Breast epithelium (tissue), 4 donors: ENCODE results near the gene STOX2. TPM values are rescaled to one million over a fixed set of nuclear protein-coding genes. Genes with fewer than 3 reads are reported as not detected.

Experiments
- DNase-seq, 2 donors: peaks; one replicate each; pipeline ENCODE4 v3.0.0-alpha.2; 2019; ENCODE audit warnings: low spot score in 2 of 2
- H3K27ac ChIP-seq, 2 donors: fragments of 200-600 bp; sonication (generic) in 1 of 2; one replicate each; pipeline ENCODE4 v1.5.1; 2016 to 2019; ENCODE audit warnings: mild to moderate bottlenecking in 1 of 2
- H3K27me3 ChIP-seq, 2 donors: fragments of 200-600 bp; sonication (generic) in 1 of 2; one replicate each; pipeline versions ENCODE4 v1.5.1 to v1.6.0; 2017 to 2019; ENCODE audit warnings: control low read depth in 1 of 2, mild to moderate bottlenecking in 1 of 2
- H3K36me3 ChIP-seq: fragments of 200-600 bp; one replicate; pipeline ENCODE4 v1.5.1; 2019
- H3K4me1 ChIP-seq, 2 donors: fragments of 200-600 bp; sonication (generic); one replicate each; pipeline ENCODE4 v1.5.1; 2016 to 2019; ENCODE audit warnings: control low read depth in 1 of 2
- H3K4me3 ChIP-seq, 3 donors: fragments of 200-600 bp; sonication (generic); 1 replicate in 2 of 3; 2 replicates in 1 of 3; pipeline ENCODE4 v1.5.1; 2016 to 2019; ENCODE audit warnings: mild to moderate bottlenecking in 3 of 3, moderate library complexity in 2 of 3
- H3K9me3 ChIP-seq, 2 donors: fragments of 200-600 bp; sonication (generic) in 1 of 2; one replicate each; pipeline ENCODE4 v1.5.1; 2016 to 2019; ENCODE audit warnings: control low read depth in 1 of 2
- POLR2A ChIP-seq: fragments of 450-650 bp; IDR thresholded peaks from one replicate; pipeline ENCODE4 v1.6.1; 2016; ENCODE audit warnings: antibody characterized with exemption, mild to moderate bottlenecking, moderate library complexity
- POLR2AphosphoS5 ChIP-seq, 3 donors: sonication (generic); formaldehyde crosslinking; IDR thresholded peaks; one replicate each; pipeline ENCODE4 v1.6.1; 2017; ENCODE audit warnings: antibody characterized with exemption in 3 of 3
- intact Hi-C: fragments of 100-400 bp; cut with DNase I; formaldehyde crosslinking; loops from one replicate; pipeline ENCODE4 v1.15.1; 2023; ENCODE audit warnings: low total_unique reads
- total RNA-seq, 3 donors: library from RNA; depleted of rRNA; stranded (reverse); fragments of >200 nt; gene quantifications; one replicate each; pipeline ENCODE4 v1.1.0, GENCODE V29; 2016
- TF ChIP-seq, protein P1 (sequence below), 3 donors: fragments of 450-650 bp; IDR thresholded peaks; one replicate each; pipeline ENCODE4 v1.5.1; 2016 to 2017; ENCODE audit warnings: antibody characterized with exemption in 3 of 3, mild to moderate bottlenecking in 3 of 3, moderate library complexity in 3 of 3

STOX2 gene
- total RNA-seq, 3 donors from 2014 or later = 7.9 to 11.2 (median 10.7) TPM

- TF ChIP-seq, protein P1, sequence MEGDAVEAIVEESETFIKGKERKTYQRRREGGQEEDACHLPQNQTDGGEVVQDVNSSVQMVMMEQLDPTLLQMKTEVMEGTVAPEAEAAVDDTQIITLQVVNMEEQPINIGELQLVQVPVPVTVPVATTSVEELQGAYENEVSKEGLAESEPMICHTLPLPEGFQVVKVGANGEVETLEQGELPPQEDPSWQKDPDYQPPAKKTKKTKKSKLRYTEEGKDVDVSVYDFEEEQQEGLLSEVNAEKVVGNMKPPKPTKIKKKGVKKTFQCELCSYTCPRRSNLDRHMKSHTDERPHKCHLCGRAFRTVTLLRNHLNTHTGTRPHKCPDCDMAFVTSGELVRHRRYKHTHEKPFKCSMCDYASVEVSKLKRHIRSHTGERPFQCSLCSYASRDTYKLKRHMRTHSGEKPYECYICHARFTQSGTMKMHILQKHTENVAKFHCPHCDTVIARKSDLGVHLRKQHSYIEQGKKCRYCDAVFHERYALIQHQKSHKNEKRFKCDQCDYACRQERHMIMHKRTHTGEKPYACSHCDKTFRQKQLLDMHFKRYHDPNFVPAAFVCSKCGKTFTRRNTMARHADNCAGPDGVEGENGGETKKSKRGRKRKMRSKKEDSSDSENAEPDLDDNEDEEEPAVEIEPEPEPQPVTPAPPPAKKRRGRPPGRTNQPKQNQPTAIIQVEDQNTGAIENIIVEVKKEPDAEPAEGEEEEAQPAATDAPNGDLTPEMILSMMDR (IDR thresholded peaks at IDR 0.05) = no peak
- TF ChIP-seq POLR2A (no peak), POLR2AphosphoS5 (IDR thresholded peaks at IDR 0.05) (no peak)
- DNase-seq = no peak
- H3K4me3 ChIP-seq = no peak overlapping the region
- H3K27ac ChIP-seq = no peak overlapping the region
- no peaks in the 10 kb centered on the region for H3K36me3 ChIP-seq
- H3K27me3 ChIP-seq = no peaks in the 10 kb centered on the region
- H3K9me3 ChIP-seq = no peaks in the 10 kb centered on the region
- intact Hi-C loops = no loop called here
- no peaks in the 10 kb centered on the region for H3K4me1 ChIP-seq
Observed at GRCh38 chr4:183919141-183919540, 14.0 kb downstream of the STOX2 start.

GRCh38 chr4:183920512-183920911, 15.4 kb downstream of the STOX2 start:
- TF ChIP-seq POLR2A (no peak), POLR2AphosphoS5 (IDR thresholded peaks at IDR 0.05) (no peak)
- TF ChIP-seq, protein P1 (IDR thresholded peaks at IDR 0.05) = no peak
- H3K27ac ChIP-seq = no peak overlapping the region
- no peaks in the 10 kb centered on the region for H3K4me1 ChIP-seq
- H3K4me3 ChIP-seq = no peak overlapping the region
- intact Hi-C loops = no loop called here
- no peaks in the 10 kb centered on the region for H3K9me3 ChIP-seq
- H3K36me3 ChIP-seq = no peaks in the 10 kb centered on the region
- no peaks in the 10 kb centered on the region for H3K27me3 ChIP-seq
- DNase-seq = no peak

DNA sequence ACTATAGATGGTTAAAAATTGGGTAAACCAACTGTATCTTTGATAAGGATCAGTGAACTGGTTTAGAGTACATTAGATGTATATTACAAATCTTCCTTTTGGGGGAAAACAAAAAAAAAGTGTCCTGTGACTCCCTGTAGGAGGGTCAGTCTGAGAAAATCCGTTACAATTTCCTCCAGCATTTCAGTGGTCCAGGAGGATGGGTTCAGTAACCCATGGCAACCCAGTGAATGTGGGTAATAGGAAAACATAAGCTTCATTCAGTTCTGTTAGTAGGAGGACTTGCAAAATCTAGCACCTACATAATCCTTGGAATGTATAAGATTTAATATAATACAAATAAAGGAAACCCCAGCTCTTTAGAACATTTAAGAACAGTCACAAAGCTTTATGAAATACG, 16.2 kb downstream of the STOX2 start:
- Histone ChIP-seq H3K4me1 (no peaks in the 10 kb centered on the region), H3K36me3 (no peaks in the 10 kb centered on the region), H3K27ac (no peak overlapping the region), H3K27me3 (no peaks in the 10 kb centered on the region), H3K4me3 (no peak overlapping the region), H3K9me3 (no peaks in the 10 kb centered on the region)
- intact Hi-C loops = no loop called here
- DNase-seq = no peak
- TF ChIP-seq POLR2A (no peak), POLR2AphosphoS5 (IDR thresholded peaks at IDR 0.05) (no peak)
- TF ChIP-seq, protein P1 (IDR thresholded peaks at IDR 0.05) = no peak

- Histone ChIP-seq H3K9me3 (no peaks in the 10 kb centered on the region), H3K27ac (no peak overlapping the region), H3K4me3 (no peak overlapping the region), H3K4me1 (no peaks in the 10 kb centered on the region), H3K27me3 (no peaks in the 10 kb centered on the region), H3K36me3 (no peaks in the 10 kb centered on the region)
- TF ChIP-seq POLR2AphosphoS5 (IDR thresholded peaks at IDR 0.05) = no peak
- TF ChIP-seq, protein P1 (IDR thresholded peaks at IDR 0.05) = no peak
- TF ChIP-seq POLR2A = no peak
- intact Hi-C loops = no loop called here
- no peak for DNase-seq
Observed at GRCh38 chr4:183924362-183925044, 19.4 kb downstream of the STOX2 start.

- Histone ChIP-seq H3K36me3 (no peaks in the 10 kb centered on the region), H3K27ac (no peak overlapping the region), H3K27me3 (no peaks in the 10 kb centered on the region), H3K4me3 (no peak overlapping the region), H3K9me3 (no peaks in the 10 kb centered on the region), H3K4me1 (no peaks in the 10 kb centered on the region)
- no peak for TF ChIP-seq POLR2AphosphoS5 (IDR thresholded peaks at IDR 0.05)
- TF ChIP-seq, protein P1 (IDR thresholded peaks at IDR 0.05) = no peak
- TF ChIP-seq POLR2A = no peak
- no peak for DNase-seq
- intact Hi-C loops = no loop called here
Observed at GRCh38 chr4:183926950-183927349, 21.8 kb downstream of the STOX2 start.
